Peyer's patch (tissue), 4 donors: Measurements from ENCODE around the gene ZBTB48.

Experiments used
- CTCF ChIP-seq, 6 experiments: fragments of 450-650 bp in 4 of 6; fragments of 200-600 bp in 2 of 6; sonication (generic) in 1 of 6; IDR thresholded peaks; one replicate each; pipeline ENCODE4 v1.5.1; 2017 to 2019; ENCODE audit warnings: antibody characterized with exemption in 6 of 6, mild to moderate bottlenecking in 3 of 6, moderate library complexity in 1 of 6
- POLR2A ChIP-seq, 2 donors: fragments of 450-650 bp; IDR thresholded peaks; one replicate each; pipeline ENCODE4 v1.5.1; 2017; ENCODE audit warnings: antibody characterized with exemption in 2 of 2, mild to moderate bottlenecking in 2 of 2, moderate library complexity in 2 of 2

GRCh38 chr1:6570987-6571386 is 8.8 kb upstream of the ZBTB48 start:
- TF ChIP-seq CTCF (IDR thresholded peaks at IDR 0.05) (no peak), POLR2A (IDR thresholded peaks at IDR 0.05) (no peak)
